HepG2 (cell line): ENCODE measurements around the gene HOXC9. TPM values are rescaled to one million over a fixed set of nuclear protein-coding genes. Genes with fewer than 3 reads are reported as not detected.

ENCODE experiments used
- ATAC-seq: fragments of 200-7000 bp; cut with Tn5 transposase; 3 replicates; pipeline ENCODE4 v1.9.1; 2020; ENCODE audit warnings: mild to moderate bottlenecking, moderate library complexity
- BruUV-seq: library from RNA; stranded (reverse); fragments of 400-500 nt; replicated peaks from 2 replicates; lab custom pipeline; 2021; lab: Mats Ljungman, UMichigan
- CTCF ChIA-PET: fragments of 300-600 bp; formaldehyde crosslinking; extraction: SDS; loops from one replicate; lab custom pipeline; 2021; ENCODE audit warnings: low total read pairs, inconsistent platforms, low intra/inter-chr PET ratio; lab: Yijun Ruan, JAX
- POLR2A ChIA-PET: fragments of 350-600 bp; sonication (Branson Sonifier 250); formaldehyde crosslinking; loops from one replicate; lab custom pipeline; 2020; ENCODE audit warnings: antibody characterized with exemption, inconsistent platforms; lab: Yijun Ruan, JAX
- DNase-seq: peaks from one replicate; pipeline ENCODE4 v3.0.0-alpha.2; 2015; ENCODE audit warnings: low spot score
- FAIRE-seq: peaks from 3 replicates; lab custom pipeline; 2011; peaks lifted over from hg19 to GRCh38; lab: Jason Lieb, UNC
- H2AFZ ChIP-seq: one replicate; pipeline ENCODE4 v1.6.1; 2011; ENCODE audit warnings: low read length, inconsistent platforms
- H3K27ac ChIP-seq: fragments of 300-600 bp; 3 replicates; pipeline ENCODE4 v1.8.0; 2011; ENCODE audit warnings: mixed run types, mild to moderate bottlenecking, mixed read lengths, low read length, inconsistent platforms; ENCODE audit not compliant: insufficient read depth; ENCODE audit errors: extremely low read length
- H3K27me3 ChIP-seq, 2 experiments: fragments of 200-600 bp in 1 of 2; 2 replicates in 1 of 2; 3 replicates in 1 of 2; pipeline versions ENCODE4 v1.6.0 to v1.8.0; 2011; ENCODE audit warnings: low read length in 2 of 2, mild to moderate bottlenecking in 2 of 2, moderate library complexity in 2 of 2, inconsistent platforms in 1 of 2; ENCODE audit not compliant: insufficient read depth in 2 of 2, control insufficient read depth in 1 of 2
- H3K36me3 ChIP-seq, 2 experiments: fragments of 200-600 bp in 1 of 2; replicated peaks in 1 of 2; 2 replicates in 1 of 2; 3 replicates in 1 of 2; pipeline versions ENCODE4 v1.5.1 to v1.8.0; 2011; ENCODE audit warnings: low read length in 2 of 2, inconsistent platforms in 1 of 2; ENCODE audit not compliant: insufficient read depth in 2 of 2, control insufficient read depth in 1 of 2
- H3K4me1 ChIP-seq: 2 replicates; pipeline ENCODE4 v1.5.1; 2012; ENCODE audit warnings: low read length, inconsistent platforms; ENCODE audit not compliant: insufficient read depth
- H3K4me2 ChIP-seq: 2 replicates; pipeline ENCODE4 v1.6.0; 2011; ENCODE audit warnings: low read depth, low read length, inconsistent platforms
- H3K4me3 ChIP-seq, 3 experiments: fragments of 200-600 bp in 1 of 3; sonication (generic), shearing (Covaris generic) in 1 of 3; replicated peaks in 1 of 3; 2 replicates each; pipeline ENCODE4 v1.5.1; 2011 to 2016; ENCODE audit warnings: low read length in 3 of 3, inconsistent platforms in 2 of 3, low read depth in 2 of 3, mild to moderate bottlenecking in 2 of 3, control low read depth in 1 of 3, mixed read lengths in 1 of 3; ENCODE audit not compliant: insufficient read depth in 1 of 3
- H3K79me2 ChIP-seq: one replicate; pipeline ENCODE4 v1.6.1; 2011; ENCODE audit warnings: low read length, inconsistent platforms; ENCODE audit not compliant: insufficient read depth
- H3K9ac ChIP-seq: 2 replicates; pipeline ENCODE4 v1.6.0; 2011; ENCODE audit warnings: mild to moderate bottlenecking, low read depth, low read length, inconsistent platforms; ENCODE audit not compliant: insufficient read depth
- H3K9me3 ChIP-seq: 2 replicates; pipeline ENCODE4 v1.5.1; 2012; ENCODE audit warnings: mild to moderate bottlenecking, low read length
- H4K20me1 ChIP-seq: 2 replicates; pipeline ENCODE4 v1.6.0; 2011; ENCODE audit warnings: inconsistent platforms, mild to moderate bottlenecking, low read length, moderate library complexity; ENCODE audit not compliant: insufficient read depth
- AHDC1 ChIP-seq: sonication (generic); formaldehyde crosslinking; IDR thresholded peaks from 2 replicates; pipeline ENCODE4 v1.5.1; 2020; ENCODE audit warnings: mild to moderate bottlenecking, missing genetic modification reagents, borderline replicate concordance
- CCAR2 ChIP-seq: fragments of 200-400 bp; formaldehyde crosslinking; optimal IDR thresholded peaks from 2 replicates; pipeline ENCODE3; 2018; ENCODE audit warnings: low read depth, mild to moderate bottlenecking, low read length, moderate library complexity
- CREBL2 ChIP-seq: sonication (generic); formaldehyde crosslinking; IDR thresholded peaks from 2 replicates; pipeline ENCODE4 v1.8.1; 2023; ENCODE audit warnings: missing genetic modification reagents, mild to moderate bottlenecking, borderline replicate concordance
- FOXJ3 ChIP-seq: sonication (generic); formaldehyde crosslinking; IDR thresholded peaks from 2 replicates; pipeline ENCODE4 v1.4.0; 2020; ENCODE audit warnings: missing genetic modification reagents, mild to moderate bottlenecking, borderline replicate concordance
- FOXP1 ChIP-seq, 2 experiments: fragments of 450-650 bp in 1 of 2; IDR thresholded peaks; 2 replicates each; pipeline ENCODE4 v1.6.1; 2017 to 2018; ENCODE audit warnings: antibody characterized with exemption in 1 of 2
- KDM4B ChIP-seq: sonication (generic); formaldehyde crosslinking; IDR thresholded peaks from 2 replicates; pipeline ENCODE4 v1.4.0; 2020; ENCODE audit warnings: missing genetic modification reagents
- MXD4 ChIP-seq: IDR thresholded peaks from 2 replicates; pipeline ENCODE4 v1.6.1; 2016; ENCODE audit warnings: mild to moderate bottlenecking, missing biosample characterization, missing genetic modification reagents
- NR0B2 ChIP-seq: sonication (generic); formaldehyde crosslinking; IDR thresholded peaks from 2 replicates; pipeline ENCODE4 v1.4.0; 2020; ENCODE audit warnings: mild to moderate bottlenecking, missing genetic modification reagents
- SRF ChIP-seq: IDR thresholded peaks from 2 replicates; pipeline ENCODE4 v1.6.1; 2011; ENCODE audit warnings: mild to moderate bottlenecking, low read depth, low read length, moderate library complexity
- TERF1 ChIP-seq: sonication (generic); formaldehyde crosslinking; IDR thresholded peaks from 2 replicates; pipeline ENCODE4 v1.8.0; 2022; ENCODE audit warnings: mild to moderate bottlenecking, missing genetic modification reagents, moderate library complexity
- ZFY ChIP-seq: sonication (generic); formaldehyde crosslinking; IDR thresholded peaks from 2 replicates; pipeline ENCODE4 v1.4.0; 2020; ENCODE audit warnings: missing genetic modification reagents
- ZNF205 ChIP-seq: IDR thresholded peaks from 2 replicates; pipeline ENCODE4 v1.6.1; 2018; ENCODE audit warnings: missing biosample characterization, missing genetic modification reagents
- ZNF510 ChIP-seq: sonication (generic); formaldehyde crosslinking; IDR thresholded peaks from 2 replicates; pipeline ENCODE4 v1.4.0; 2020; ENCODE audit warnings: low read depth, mild to moderate bottlenecking, missing genetic modification reagents
- ZNF792 ChIP-seq: IDR thresholded peaks from 2 replicates; pipeline ENCODE4 v1.6.1; 2016
- WGBS: methylation state at CpG from one replicate; pipeline ENCODE4 v1.1.6; 2017; ENCODE audit warnings: low lambda C conversion rate; 5-methylcytosine and 5-hydroxymethylcytosine counted together
- in situ Hi-C: cut with HindIII; loops from 2 replicates; pipeline ENCODE4 v1.10.0; 2017; ENCODE audit warnings: low pct_unique_long_range_greater_than_20kb; ENCODE audit not compliant: extremely low pct_ligation_motif_present
- intact Hi-C: fragments of 100-400 bp; cut with micrococcal nuclease; formaldehyde crosslinking; loops from one replicate; pipeline ENCODE4 v1.10.0; 2022; ENCODE audit not compliant: unreplicated experiment
- polyA plus RNA-seq, 8 experiments: library from polyadenylated mRNA; depleted of rRNA in 3 of 8; stranded (reverse) in 7 of 8; unstranded in 1 of 8; fragments of >200 nt; fragmentation: Illumina TruSeq in 4 of 8; extraction: Trizol in 4 of 8; gene quantifications; 2 replicates each; pipeline versions ENCODE4 v1.2.1 to v1.2.3, GENCODE V29; 2011 to 2016; ENCODE audit warnings: low read depth in 4 of 8, missing spikeins in 1 of 8, mixed read lengths in 1 of 8; ENCODE audit not compliant: insufficient read depth in 1 of 8
- total RNA-seq, 5 experiments: library from RNA; depleted of rRNA; stranded (reverse); fragments of >200 nt; fragmentation: Illumina TruSeq; extraction: Trizol; gene quantifications; 2 replicates each; pipeline ENCODE4 v1.2.3, GENCODE V29; 2016; ENCODE audit warnings: low read depth in 1 of 5

The HOXC9 gene
- total and polyA plus RNA-seq, 2 of the 13 experiments (the other 11 are each of a cell fraction or from before 2014, with no cell fraction given): 0.11 to 1.1 TPM

GRCh38 chr12:54005531-54005852, 5.5 kb downstream of the HOXC9 start (continued):
- TF ChIP-seq AHDC1 (CRISPR knock-in tag): no peak
- no peak for TF ChIP-seq SRF
- no peak for TF ChIP-seq ZNF205 (CRISPR knock-in tag)
- TF ChIP-seq CREBL2 (CRISPR knock-in tag): no peak
- TF ChIP-seq, all 625 proteins: peak for 0

- CTCF ChIA-PET: interaction anchor here (0.7 to 3.3 kb wide), 7 partner anchors 17 to 211 kb away, joined by 3 to 48 read pairs (median 9); no protein-coding TSS in a partner anchor
- peak overlapping the region in 1 of 3 experiments; percentile 48; a peak in 2 of 6 replicates for H3K4me3 ChIP-seq
- peaks cover 24% of the 10 kb centered on the region for H3K4me1 ChIP-seq
- H3K9ac ChIP-seq: no peak overlapping the region
- peak; percentile 84 for ATAC-seq
- peak overlapping the region; percentile 73 for H3K4me2 ChIP-seq
- H4K20me1 ChIP-seq: no peaks in the 10 kb centered on the region
- H3K79me2 ChIP-seq: no peaks in the 10 kb centered on the region
- no peak overlapping the region for H3K27ac ChIP-seq
- POLR2A ChIA-PET: interaction anchor here (0.7 to 1.4 kb wide), 3 partner anchors 189 to 274 kb away, joined by 3 read pairs; partner anchors contain the start of genes CBX5 and HNRNPA1
- intact Hi-C loops: loop anchor here (1.0 to 10.0 kb wide), 4 partner anchors 185 to 359 kb away; partner anchors contain the start of gene GPR84
- H3K9me3 ChIP-seq: no peaks in the 10 kb centered on the region
- no peak overlapping the region for H2AFZ ChIP-seq
- DNase-seq: peak; percentile 73
- H3K36me3 ChIP-seq: no peaks in the 10 kb centered on the region
- in situ Hi-C loops: no loop called here
- H3K27me3 ChIP-seq: peaks cover 30 to 91% of the 10 kb centered on the region in 2 experiments
- no peak for FAIRE-seq
- no TSS peak for BruUV-seq
- WGBS: 8% methylated on average over 37 of the region's 39 CpGs
- TF ChIP-seq MXD4 (CRISPR knock-in tag) (no peak), ZNF792 (CRISPR knock-in tag) (no peak), FOXJ3 (CRISPR knock-in tag) (no peak), FOXP1 (IDR thresholded peaks at IDR 0.05) (no peak), FOXP1 (CRISPR knock-in tag; IDR thresholded peaks at IDR 0.05) (no peak), NR0B2 (no peak; the same call in 1 of the 2 replicates), ZNF510 (CRISPR knock-in tag) (no peak), KDM4B (CRISPR knock-in tag) (no peak), TERF1 (no peak), CCAR2 (no peak), ZFY (CRISPR knock-in tag) (peak; percentile 68)
These were observed 6.0 kb downstream of the HOXC9 start for GRCh38 chr12:54005853-54006558.
